Measurements from ENCODE around the gene FOXP1. TPM values are rescaled to one million over a fixed set of nuclear protein-coding genes. Genes with fewer than 3 reads are reported as not detected.

FOXP1 gene
- total and polyA plus RNA-seq, 2 of the 8 experiments (the other 6 are each of a cell fraction or from before 2014, with no cell fraction given) = 13.9 to 25.4 TPM

- TF ChIP-seq SUZ12 (IDR thresholded peaks at IDR 0.05; ENCODE audit: low read length) = no peak
- TF ChIP-seq JUN (IDR thresholded peaks at IDR 0.05; ENCODE audit: low read depth, low read length) = no peak
- no peak for TF ChIP-seq KDM5A (IDR thresholded peaks at IDR 0.05; ENCODE audit: low read length)
- TF ChIP-seq YY1 (IDR thresholded peaks at IDR 0.05; ENCODE audit: low read depth, low read length) = no peak
- no peak for TF ChIP-seq TCF12 (IDR thresholded peaks at IDR 0.05; ENCODE audit: low read depth, low read length)
- no peak for TF ChIP-seq EP300 (IDR thresholded peaks at IDR 0.05; ENCODE audit: borderline replicate concordance in 1 of 2, low read depth in 2 of 2, low read length in 2 of 2)
- TF ChIP-seq USF2 (IDR thresholded peaks at IDR 0.05; ENCODE audit: low read length) = no peak
- TF ChIP-seq SP1 (IDR thresholded peaks at IDR 0.05; ENCODE audit: low read depth, low read length) = no peak
Observed at GRCh38 chr3:71523628-71524027, 59.9 kb downstream of the FOXP1 start (continued).

All from H1 (cell line).